ENCODE results near the gene SLCO3A1.
A peak's percentile ranks its signal among the peaks of the same experiment; 100 is the strongest.

The SLCO3A1 gene

DNA sequence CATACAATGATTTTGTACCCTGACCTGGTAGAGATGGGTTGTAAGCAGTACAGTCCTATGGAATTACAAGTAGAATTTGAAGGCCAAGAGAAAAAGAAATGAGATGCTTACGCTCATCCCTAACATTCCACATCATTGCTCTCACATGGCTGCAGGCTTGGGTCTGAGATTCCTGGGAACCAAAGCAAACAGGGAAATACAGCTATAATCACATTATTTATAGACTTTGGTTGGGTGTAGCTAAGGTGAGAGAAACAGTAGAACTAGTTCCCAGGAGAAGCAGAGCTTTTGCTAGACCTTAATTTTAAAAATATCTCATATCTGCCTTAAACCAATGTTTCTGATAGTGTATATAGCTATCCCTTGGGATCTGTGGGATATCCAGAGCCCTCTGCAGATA, 51.4 kb downstream of the SLCO3A1 start:
- no peak overlapping the region for H3K27ac Mint-ChIP-seq
- no peak overlapping the region for H3K4me3 Mint-ChIP-seq
- no peaks in the 10 kb centered on the region for H3K4me1 Mint-ChIP-seq
- no peak for ATAC-seq
- peaks cover 20% of the 10 kb centered on the region for H3K9me3 Mint-ChIP-seq
- H3K36me3 Mint-ChIP-seq = no peaks in the 10 kb centered on the region
- H3K27me3 Mint-ChIP-seq = no peaks in the 10 kb centered on the region

DNA sequence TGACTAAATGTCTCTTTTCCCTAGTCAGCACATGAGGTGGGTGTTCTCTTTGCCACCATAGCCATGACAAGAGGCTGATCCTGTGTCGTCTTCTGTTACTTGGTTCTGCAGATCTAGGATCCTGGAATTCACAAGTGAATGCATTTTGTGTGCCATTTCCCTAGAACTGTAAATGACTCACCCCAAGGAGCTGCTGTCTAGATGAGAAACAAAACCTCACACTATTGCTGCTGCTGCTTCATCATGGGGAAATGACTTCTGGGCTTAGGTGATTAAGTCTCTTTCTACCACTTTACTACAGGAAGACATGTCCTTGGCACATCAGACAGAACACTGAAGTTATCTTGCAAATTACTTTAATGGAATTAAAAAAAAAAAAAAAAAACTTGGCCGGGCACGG, 54.9 kb downstream of the SLCO3A1 start:
- H3K9me3 Mint-ChIP-seq = peaks cover 7% of the 10 kb centered on the region
- H3K4me1 Mint-ChIP-seq = no peaks in the 10 kb centered on the region
- no peak overlapping the region for H3K27ac Mint-ChIP-seq
- H3K4me3 Mint-ChIP-seq = no peak overlapping the region
- H3K27me3 Mint-ChIP-seq = no peaks in the 10 kb centered on the region
- no peaks in the 10 kb centered on the region for H3K36me3 Mint-ChIP-seq
- no peak for ATAC-seq

- no peak for ATAC-seq
- Mint-ChIP-seq H3K27ac (no peak overlapping the region), H3K36me3 (no peaks in the 10 kb centered on the region), H3K4me3 (no peak overlapping the region), H3K4me1 (no peaks in the 10 kb centered on the region), H3K27me3 (no peaks in the 10 kb centered on the region), H3K9me3 (peaks cover 3% of the 10 kb centered on the region)
These were observed 55.6 kb downstream of the SLCO3A1 start for GRCh38 chr15:91909111-91909510.

GRCh38 chr15:91909574-91909973, 56.1 kb downstream of the SLCO3A1 start:
- H3K27ac Mint-ChIP-seq = no peak overlapping the region
- no peak overlapping the region for H3K4me3 Mint-ChIP-seq
- H3K9me3 Mint-ChIP-seq = peaks cover under 1% of the 10 kb centered on the region
- no peaks in the 10 kb centered on the region for H3K4me1 Mint-ChIP-seq
- H3K36me3 Mint-ChIP-seq = no peaks in the 10 kb centered on the region
- H3K27me3 Mint-ChIP-seq = no peaks in the 10 kb centered on the region
- ATAC-seq = no peak

DNA sequence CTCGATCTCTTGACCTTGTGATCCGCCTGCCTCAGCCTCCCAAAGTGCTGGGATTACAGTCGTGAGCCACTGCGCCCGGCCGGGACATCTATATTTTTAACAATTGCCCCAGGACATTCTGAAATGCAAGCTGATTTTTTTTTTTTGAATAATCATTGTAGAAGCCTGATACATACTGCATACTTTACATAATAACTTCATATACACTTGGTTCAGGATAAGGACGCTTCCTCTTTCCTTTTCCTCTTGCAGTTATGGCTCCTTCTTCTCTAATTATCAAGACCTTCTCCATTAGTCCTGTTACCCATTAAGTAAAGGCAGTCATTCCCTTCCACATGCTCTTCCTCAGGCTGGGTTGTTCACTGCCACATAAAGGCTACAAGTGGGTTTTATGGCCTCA, 58.3 kb downstream of the SLCO3A1 start:
- Mint-ChIP-seq H3K27me3 (no peaks in the 10 kb centered on the region), H3K36me3 (no peaks in the 10 kb centered on the region), H3K4me3 (no peak overlapping the region), H3K27ac (no peak overlapping the region), H3K4me1 (no peaks in the 10 kb centered on the region), H3K9me3 (no peaks in the 10 kb centered on the region)
- no peak for ATAC-seq

- no peaks in the 10 kb centered on the region for H3K4me1 Mint-ChIP-seq
- no peaks in the 10 kb centered on the region for H3K27me3 Mint-ChIP-seq
- no peaks in the 10 kb centered on the region for H3K9me3 Mint-ChIP-seq
- no peaks in the 10 kb centered on the region for H3K36me3 Mint-ChIP-seq
- H3K4me3 Mint-ChIP-seq = no peak overlapping the region
- H3K27ac Mint-ChIP-seq = no peak overlapping the region
- no peak for ATAC-seq
These were observed 58.8 kb downstream of the SLCO3A1 start for GRCh38 chr15:91912336-91912735.

DNA sequence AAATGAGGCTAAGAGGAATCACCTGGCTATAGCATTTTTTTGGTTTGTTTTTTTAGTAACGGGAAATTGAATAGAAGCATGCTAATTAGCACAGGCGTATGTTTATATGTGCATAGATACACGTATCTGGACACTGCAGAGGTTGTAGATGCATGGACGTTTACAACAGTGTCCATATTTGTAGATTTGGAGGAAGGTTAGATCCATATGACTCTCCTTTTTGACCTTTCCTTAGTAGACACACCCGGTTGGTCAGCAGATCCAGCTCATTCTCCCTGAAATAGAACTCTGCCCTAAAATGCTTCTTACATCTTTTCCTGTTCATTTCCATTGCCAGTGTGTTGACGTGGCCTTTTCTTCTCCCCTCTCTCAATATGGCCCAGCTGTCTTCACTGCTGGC, 60.1 kb downstream of the SLCO3A1 start:
- H3K27me3 Mint-ChIP-seq = no peaks in the 10 kb centered on the region
- no peaks in the 10 kb centered on the region for H3K36me3 Mint-ChIP-seq
- H3K4me3 Mint-ChIP-seq = no peak overlapping the region
- no peak overlapping the region for H3K27ac Mint-ChIP-seq
- no peaks in the 10 kb centered on the region for H3K9me3 Mint-ChIP-seq
- ATAC-seq = no peak
- no peaks in the 10 kb centered on the region for H3K4me1 Mint-ChIP-seq

DNA sequence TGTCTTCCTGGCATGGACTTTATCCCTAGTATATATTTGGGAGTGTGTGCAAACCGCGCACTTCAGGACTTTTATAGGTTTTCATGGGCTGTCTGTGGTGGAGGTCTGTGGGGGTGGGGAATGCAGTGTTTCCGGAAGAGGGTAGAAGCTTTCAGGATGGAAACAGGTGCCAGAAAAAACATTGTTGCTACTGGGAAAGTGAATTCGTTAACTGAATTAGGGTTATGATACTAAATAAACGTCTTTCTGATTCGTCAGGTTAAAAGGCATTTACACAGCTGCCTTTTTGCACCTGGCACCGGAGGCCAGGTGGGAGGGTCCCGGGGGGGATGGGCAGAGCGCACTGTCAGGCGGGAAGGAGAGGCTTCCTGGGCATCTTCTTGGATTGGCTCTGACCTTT, 62.1 kb downstream of the SLCO3A1 start:
- no peak for ATAC-seq
- Mint-ChIP-seq H3K27ac (no peak overlapping the region), H3K27me3 (no peaks in the 10 kb centered on the region), H3K4me1 (no peaks in the 10 kb centered on the region), H3K36me3 (no peaks in the 10 kb centered on the region), H3K9me3 (no peaks in the 10 kb centered on the region), H3K4me3 (no peak overlapping the region)

- H3K27ac Mint-ChIP-seq = no peak overlapping the region
- no peak overlapping the region for H3K4me3 Mint-ChIP-seq
- H3K4me1 Mint-ChIP-seq = no peaks in the 10 kb centered on the region
These were observed 62.5 kb downstream of the SLCO3A1 start for GRCh38 chr15:91916051-91916450.

GRCh38 chr15:91917686-91918360, 64.3 kb downstream of the SLCO3A1 start:
- no peaks in the 10 kb centered on the region for H3K4me1 Mint-ChIP-seq
- H3K27me3 Mint-ChIP-seq = no peaks in the 10 kb centered on the region
- no peaks in the 10 kb centered on the region for H3K36me3 Mint-ChIP-seq
- H3K4me3 Mint-ChIP-seq = no peak overlapping the region
- no peaks in the 10 kb centered on the region for H3K9me3 Mint-ChIP-seq
- ATAC-seq = no peak
- no peak overlapping the region for H3K27ac Mint-ChIP-seq

More at GRCh38 chr15:91916051-91916450, 62.5 kb downstream of the SLCO3A1 start:
- no peak for ATAC-seq
- Mint-ChIP-seq H3K9me3 (no peaks in the 10 kb centered on the region), H3K36me3 (no peaks in the 10 kb centered on the region), H3K27me3 (no peaks in the 10 kb centered on the region)

DNA sequence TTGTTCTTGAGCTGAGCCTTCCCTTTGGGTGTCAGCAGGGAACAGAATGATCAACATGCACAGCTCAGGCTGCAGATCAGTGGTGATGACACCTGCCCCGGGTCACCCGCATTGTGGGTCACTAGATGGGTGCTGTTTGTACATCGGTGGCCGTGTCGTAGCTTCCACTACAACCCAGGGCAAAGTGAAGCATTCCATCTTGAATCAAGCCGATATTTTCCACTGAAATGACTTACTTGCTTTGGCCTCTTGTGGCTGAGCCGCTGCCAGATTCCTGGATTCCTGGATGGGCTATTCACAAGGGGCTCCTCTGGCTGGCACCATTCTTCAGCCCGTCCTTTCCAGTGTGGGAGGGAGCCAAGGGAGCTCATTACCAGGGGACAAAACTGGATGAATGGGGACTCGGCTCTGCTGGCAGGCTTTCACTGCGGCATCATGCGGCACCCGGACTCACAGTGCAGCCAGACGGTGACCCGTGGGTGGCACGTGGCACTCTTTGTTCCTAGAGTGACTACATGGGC, 65.6 kb downstream of the SLCO3A1 start:
- no peak for ATAC-seq
- Mint-ChIP-seq H3K9me3 (no peaks in the 10 kb centered on the region), H3K27me3 (no peaks in the 10 kb centered on the region), H3K27ac (no peak overlapping the region), H3K36me3 (no peaks in the 10 kb centered on the region), H3K4me3 (no peak overlapping the region), H3K4me1 (no peaks in the 10 kb centered on the region)

GRCh38 chr15:91921188-91921842, 67.8 kb downstream of the SLCO3A1 start:
- Mint-ChIP-seq H3K36me3 (no peaks in the 10 kb centered on the region), H3K27ac (no peak overlapping the region), H3K4me1 (no peaks in the 10 kb centered on the region)

DNA sequence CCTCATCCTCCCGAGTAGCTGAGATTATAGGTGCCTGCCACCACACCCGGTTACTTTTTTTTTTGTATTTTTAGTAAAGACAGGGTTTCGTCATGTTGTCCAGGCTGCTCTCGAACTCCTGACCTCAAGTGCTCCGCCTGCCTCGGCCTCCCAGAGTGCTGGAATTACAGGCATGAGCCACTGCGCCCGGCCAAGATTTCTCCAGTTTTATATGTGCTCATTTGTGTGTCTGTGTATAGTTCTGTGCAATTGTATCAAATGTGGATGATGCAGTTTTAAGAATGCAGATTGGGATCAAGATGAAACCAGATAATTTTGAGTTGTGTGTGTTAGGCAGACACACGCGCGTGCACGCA, 68.3 kb downstream of the SLCO3A1 start:
- Mint-ChIP-seq H3K27ac (no peak overlapping the region), H3K27me3 (no peaks in the 10 kb centered on the region), H3K9me3 (no peaks in the 10 kb centered on the region), H3K36me3 (no peaks in the 10 kb centered on the region), H3K4me3 (no peak overlapping the region), H3K4me1 (no peaks in the 10 kb centered on the region)
- no peak for ATAC-seq

More at GRCh38 chr15:91921188-91921842, 67.8 kb downstream of the SLCO3A1 start:
- Mint-ChIP-seq H3K9me3 (no peaks in the 10 kb centered on the region), H3K4me3 (no peak overlapping the region), H3K27me3 (no peaks in the 10 kb centered on the region)
- ATAC-seq = peak; percentile 69

- no peaks in the 10 kb centered on the region for H3K27me3 Mint-ChIP-seq
- no peaks in the 10 kb centered on the region for H3K9me3 Mint-ChIP-seq
- no peaks in the 10 kb centered on the region for H3K4me1 Mint-ChIP-seq
- no peak overlapping the region for H3K4me3 Mint-ChIP-seq
- no peak for ATAC-seq
- H3K36me3 Mint-ChIP-seq = no peaks in the 10 kb centered on the region
- no peak overlapping the region for H3K27ac Mint-ChIP-seq
These were observed 69.4 kb downstream of the SLCO3A1 start for GRCh38 chr15:91922646-91923547.

DNA sequence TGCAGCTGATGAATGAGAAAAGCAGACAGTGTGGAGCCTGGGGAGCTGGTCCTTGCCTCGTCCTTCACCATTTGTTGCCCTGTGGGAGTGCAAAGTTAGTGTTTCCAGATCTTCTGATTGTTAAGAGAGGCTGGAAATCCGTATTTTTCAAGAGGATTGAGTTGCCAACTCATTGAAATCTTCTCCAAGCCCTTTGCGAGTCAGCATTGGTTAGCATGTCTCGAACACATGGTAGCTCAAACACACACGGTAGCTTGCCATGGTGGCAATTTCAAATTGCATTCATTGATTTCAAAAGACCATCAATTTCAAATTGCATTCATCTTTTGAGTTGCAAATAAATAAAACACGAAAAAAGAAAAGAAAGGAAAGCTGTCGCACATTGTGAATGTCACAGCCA, 70.7 kb downstream of the SLCO3A1 start:
- no peak for ATAC-seq
- no peak overlapping the region for H3K27ac Mint-ChIP-seq
- H3K9me3 Mint-ChIP-seq = no peaks in the 10 kb centered on the region
- H3K4me3 Mint-ChIP-seq = no peak overlapping the region
- H3K36me3 Mint-ChIP-seq = no peaks in the 10 kb centered on the region
- H3K4me1 Mint-ChIP-seq = no peaks in the 10 kb centered on the region
- no peaks in the 10 kb centered on the region for H3K27me3 Mint-ChIP-seq

Measured in stimulated activated memory B cell treated with anti-CD40 and anti-IgM and Interleukin-4, amounts not matched to agents 10 μg/mL and 1 μg/mL and 100 μg/mL, for 72 hours (primary cell).